H1 (cell line): ENCODE results near the gene ACE. TPM values are rescaled to one million over a fixed set of nuclear protein-coding genes. Genes with fewer than 3 reads are reported as not detected.

ENCODE experiments used
- CTCF ChIA-PET: fragments of 300-600 bp; sonication (Branson Sonifier 250); formaldehyde crosslinking; loops from one replicate; lab custom pipeline; 2021; ENCODE audit not compliant: partially characterized antibody; lab: Charles Lee
- POLR2A ChIA-PET: fragments of 300-600 bp; sonication (Branson Sonifier 250); formaldehyde crosslinking; loops from one replicate; lab custom pipeline; 2021; ENCODE audit warnings: inconsistent platforms; ENCODE audit not compliant: partially characterized antibody; lab: Charles Lee
- DNase-seq, 2 experiments: peaks; one replicate each; pipeline versions ENCODE4 v3.0.0 to v3.0.0-alpha.2; 2010 to 2022; ENCODE audit warnings: low spot score in 2 of 2, low read depth in 1 of 2, mixed read lengths in 1 of 2
- FAIRE-seq: peaks from 2 replicates; lab custom pipeline; 2011; peaks lifted over from hg19 to GRCh38; lab: Jason Lieb, UNC
- H2AFZ ChIP-seq: 2 replicates; pipeline ENCODE4 v1.8.1; 2012; ENCODE audit warnings: low read length, inconsistent platforms
- H2AK5ac ChIP-seq: 2 replicates; pipeline ENCODE4 v1.6.1; 2013; ENCODE audit warnings: low read depth, low read length
- H2BK120ac ChIP-seq: replicated peaks from 2 replicates; pipeline ENCODE3; 2013; ENCODE audit warnings: low read depth, low read length, inconsistent platforms
- H2BK12ac ChIP-seq: 2 replicates; pipeline ENCODE4 v1.6.1; 2013; ENCODE audit warnings: low read depth, low read length
- H2BK15ac ChIP-seq: 2 replicates; pipeline ENCODE4 v1.6.1; 2013; ENCODE audit warnings: low read length
- H2BK20ac ChIP-seq: 2 replicates; pipeline ENCODE4 v1.6.1; 2013; ENCODE audit warnings: low read length
- H2BK5ac ChIP-seq: 2 replicates; pipeline ENCODE4 v1.6.1; 2013; ENCODE audit warnings: low read depth, low read length
- H3K14ac ChIP-seq: 2 replicates; pipeline ENCODE4 v1.6.1; 2013; ENCODE audit warnings: inconsistent platforms; ENCODE audit not compliant: insufficient read length
- H3K18ac ChIP-seq: 2 replicates; pipeline ENCODE4 v1.6.1; 2013; ENCODE audit warnings: low read length; ENCODE audit errors: extremely low read depth
- H3K23ac ChIP-seq: 2 replicates; pipeline ENCODE4 v1.6.1; 2013; ENCODE audit warnings: inconsistent platforms; ENCODE audit not compliant: insufficient read length
- H3K23me2 ChIP-seq: 2 replicates; pipeline ENCODE4 v1.6.1; 2013; ENCODE audit warnings: low read depth, low read length
- H3K27ac ChIP-seq: 2 replicates; pipeline ENCODE4 v1.6.1; 2011; ENCODE audit warnings: low read depth, low read length, inconsistent platforms
- H3K27me3 ChIP-seq, 4 experiments: replicated peaks in 1 of 4; 1 replicate in 1 of 4; 2 replicates in 3 of 4; pipeline versions ENCODE4 v1.6.1 to v1.8.1; 2011 to 2013; ENCODE audit warnings: low read length in 3 of 4, mild to moderate bottlenecking in 3 of 4, inconsistent platforms in 2 of 4, mixed read lengths in 2 of 4, moderate library complexity in 1 of 4; ENCODE audit not compliant: control insufficient read depth in 3 of 4, insufficient read depth in 3 of 4; ENCODE audit errors: extremely low read depth in 1 of 4
- H3K36me3 ChIP-seq, 4 experiments: 2 replicates each; pipeline versions ENCODE4 v1.6.1 to v1.8.1; 2011 to 2013; ENCODE audit warnings: mild to moderate bottlenecking in 4 of 4, low read length in 3 of 4, moderate library complexity in 2 of 4, control low read depth in 1 of 4, inconsistent platforms in 1 of 4; ENCODE audit not compliant: insufficient read depth in 4 of 4, control insufficient read depth in 2 of 4
- H3K4ac ChIP-seq: replicated peaks from 2 replicates; pipeline ENCODE3; 2013; ENCODE audit warnings: low read length, low read depth, mixed read lengths, inconsistent platforms; ENCODE audit not compliant: insufficient read length
- H3K4me1 ChIP-seq, 4 experiments: replicated peaks in 1 of 4; 1 replicate in 1 of 4; 2 replicates in 3 of 4; pipeline versions ENCODE4 v1.6.1 to v1.8.1; 2011 to 2013; ENCODE audit warnings: low read length in 3 of 4, inconsistent platforms in 2 of 4, mixed read lengths in 1 of 4; ENCODE audit not compliant: insufficient read depth in 4 of 4, control insufficient read depth in 3 of 4
- H3K4me2 ChIP-seq, 2 experiments: 2 replicates each; pipeline versions ENCODE4 v1.6.1 to v1.8.1; 2011 to 2013; ENCODE audit warnings: low read depth in 2 of 2, low read length in 2 of 2, control low read depth in 1 of 2, inconsistent platforms in 1 of 2, mild to moderate bottlenecking in 1 of 2; ENCODE audit not compliant: insufficient read depth in 1 of 2
- H3K4me3 ChIP-seq, 4 experiments: fragments of 200-600, 300-600 bp in 1 of 4; sonication (generic), shearing (Covaris generic), sonication (Bioruptor Twin) in 1 of 4; 2 replicates each; pipeline versions ENCODE4 v1.5.1 to v1.8.1; 2011 to 2016; ENCODE audit warnings: low read length in 4 of 4, low read depth in 3 of 4, control low read depth in 2 of 4, inconsistent platforms in 2 of 4, mild to moderate bottlenecking in 2 of 4, mixed read lengths in 1 of 4, moderate library complexity in 1 of 4; ENCODE audit not compliant: insufficient read depth in 2 of 4; ENCODE audit errors: extremely low read depth in 1 of 4
- H3K56ac ChIP-seq: replicated peaks from 2 replicates; pipeline ENCODE3; 2013; ENCODE audit warnings: low read depth, mild to moderate bottlenecking, mixed read lengths, low read length, inconsistent platforms; ENCODE audit not compliant: insufficient read length
- H3K79me1 ChIP-seq: 2 replicates; pipeline ENCODE4 v1.6.1; 2013; ENCODE audit warnings: low read depth, low read length, control low read depth
- H3K79me2 ChIP-seq, 2 experiments: 2 replicates each; pipeline versions ENCODE4 v1.6.1 to v1.8.1; 2012 to 2013; ENCODE audit warnings: low read length in 2 of 2, mild to moderate bottlenecking in 2 of 2, inconsistent platforms in 1 of 2; ENCODE audit not compliant: insufficient read depth in 2 of 2, control insufficient read depth in 1 of 2
- H3K9ac ChIP-seq, 4 experiments: replicated peaks in 1 of 4; 1 replicate in 1 of 4; 2 replicates in 3 of 4; pipeline versions ENCODE4 v1.6.1 to v1.8.1; 2011 to 2013; ENCODE audit warnings: low read depth in 3 of 4, low read length in 3 of 4, control low read depth in 2 of 4, mild to moderate bottlenecking in 2 of 4, moderate library complexity in 2 of 4, inconsistent platforms in 1 of 4; ENCODE audit errors: extremely low read depth in 1 of 4
- H3K9me3 ChIP-seq, 2 experiments: 2 replicates each; pipeline versions ENCODE4 v1.6.1 to v1.8.1; 2012 to 2013; ENCODE audit warnings: mild to moderate bottlenecking in 2 of 2, moderate library complexity in 2 of 2, control low read depth in 1 of 2, inconsistent platforms in 1 of 2, low read depth in 1 of 2, low read length in 1 of 2, mixed read lengths in 1 of 2; ENCODE audit not compliant: insufficient read depth in 2 of 2
- H4K20me1 ChIP-seq, 2 experiments: replicated peaks in 1 of 2; 2 replicates each; pipeline versions ENCODE3 to v1.8.1; 2011 to 2013; ENCODE audit warnings: inconsistent platforms in 2 of 2, low read length in 2 of 2, mild to moderate bottlenecking in 1 of 2; ENCODE audit not compliant: insufficient read depth in 2 of 2, control insufficient read depth in 1 of 2
- H4K5ac ChIP-seq: 2 replicates; pipeline ENCODE4 v1.6.1; 2013; ENCODE audit warnings: low read length, low read depth, mixed read lengths, inconsistent platforms; ENCODE audit not compliant: insufficient read length
- H4K8ac ChIP-seq: 2 replicates; pipeline ENCODE4 v1.8.0; 2013; ENCODE audit warnings: mild to moderate bottlenecking, moderate library complexity, low read length, inconsistent platforms; ENCODE audit not compliant: insufficient read depth; ENCODE audit errors: extremely low read depth
- H4K91ac ChIP-seq: replicated peaks from 2 replicates; pipeline ENCODE3; 2013; ENCODE audit warnings: low read length, mixed read lengths, inconsistent platforms; ENCODE audit not compliant: insufficient read length
- CEBPB ChIP-seq: IDR thresholded peaks from 2 replicates; pipeline ENCODE4 v1.6.1; 2012; ENCODE audit warnings: low read depth, low read length
- CHD1 ChIP-seq: IDR thresholded peaks from 2 replicates; pipeline ENCODE4 v1.6.1; 2012; ENCODE audit warnings: low read depth, low read length, improper control_type of control experiment
- CTCF ChIP-seq, 3 experiments: IDR thresholded peaks; 1 replicate in 2 of 3; 2 replicates in 1 of 3; pipeline versions ENCODE4 v1.5.1 to v1.6.1; 2011; ENCODE audit warnings: low read length in 3 of 3, mild to moderate bottlenecking in 3 of 3, inconsistent platforms in 2 of 3, low read depth in 1 of 3, moderate library complexity in 1 of 3; ENCODE audit not compliant: insufficient read depth in 1 of 3; ENCODE audit errors: control extremely low read depth in 1 of 3
- GTF2F1 ChIP-seq: IDR thresholded peaks from 2 replicates; pipeline ENCODE4 v1.6.1; 2012; ENCODE audit warnings: low read depth, low read length, improper control_type of control experiment, borderline replicate concordance
- KDM1A ChIP-seq: fragments of 200-600, 300-600 bp; sonication (generic); IDR thresholded peaks from 2 replicates; pipeline ENCODE4 v1.7.1; 2016; ENCODE audit warnings: mild to moderate bottlenecking, low read length, borderline replicate concordance
- MAX ChIP-seq: IDR thresholded peaks from 2 replicates; pipeline ENCODE4 v1.6.1; 2012; ENCODE audit warnings: inconsistent platforms
- SIX5 ChIP-seq: IDR thresholded peaks from 2 replicates; pipeline ENCODE4 v1.6.1; 2011; ENCODE audit warnings: mild to moderate bottlenecking, low read depth, low read length
- TBP ChIP-seq: IDR thresholded peaks from 2 replicates; pipeline ENCODE4 v1.6.1; 2011; ENCODE audit warnings: low read depth, low read length, improper control_type of control experiment
- TCF12 ChIP-seq: IDR thresholded peaks from 2 replicates; pipeline ENCODE4 v1.6.1; 2011; ENCODE audit warnings: low read depth, mild to moderate bottlenecking, low read length
- WGBS, 2 experiments: shearing (Covaris generic) in 1 of 2; methylation state at CpG; one replicate each; pipeline versions ENCODE4 v1.1.6 to v1.1.7; 2013 to 2015; ENCODE audit warnings: low lambda C conversion rate in 2 of 2, mixed read lengths in 2 of 2, inconsistent platforms in 1 of 2, low coverage in 1 of 2, missing lambda C conversion rate in 1 of 2; ENCODE audit not compliant: insufficient replicate concordance in 2 of 2, insufficient coverage in 1 of 2, insufficient read length in 1 of 2; ENCODE audit errors: extremely low coverage in 1 of 2, missing lambda C conversion rate in 1 of 2; 5-methylcytosine and 5-hydroxymethylcytosine counted together
- polyA plus RNA-seq, 7 experiments: library from polyadenylated mRNA; depleted of rRNA in 3 of 7; stranded (reverse) in 5 of 7; unstranded in 2 of 7; fragments of >200 nt in 5 of 7; fragments of 200-250 nt in 2 of 7; gene quantifications; 1 replicate in 5 of 7; 2 replicates in 1 of 7; 4 replicates in 1 of 7; pipeline versions ENCODE4 v1.2.1 to v1.2.3, GENCODE V29; 2011 to 2013; ENCODE audit warnings: missing spikeins in 2 of 7, mixed read lengths in 2 of 7
- total RNA-seq: library from RNA; stranded (reverse); fragmentation: NEBNext Ultra II Directional; extraction: Animal tissue kit (Norgen Biotek cat#: 25700); gene quantifications from 2 replicates; pipeline ENCODE4 v1.2.1, GENCODE V29; 2021
- TF ChIP-seq, protein P1 (sequence below): IDR thresholded peaks from 2 replicates; pipeline ENCODE4 v1.6.1; 2012; ENCODE audit warnings: inconsistent platforms

ACE gene
- total and polyA plus RNA-seq, 2 of the 8 experiments (the other 6 are each of a cell fraction or from before 2014, with no cell fraction given): 2.5 to 5.5 TPM

DNA sequence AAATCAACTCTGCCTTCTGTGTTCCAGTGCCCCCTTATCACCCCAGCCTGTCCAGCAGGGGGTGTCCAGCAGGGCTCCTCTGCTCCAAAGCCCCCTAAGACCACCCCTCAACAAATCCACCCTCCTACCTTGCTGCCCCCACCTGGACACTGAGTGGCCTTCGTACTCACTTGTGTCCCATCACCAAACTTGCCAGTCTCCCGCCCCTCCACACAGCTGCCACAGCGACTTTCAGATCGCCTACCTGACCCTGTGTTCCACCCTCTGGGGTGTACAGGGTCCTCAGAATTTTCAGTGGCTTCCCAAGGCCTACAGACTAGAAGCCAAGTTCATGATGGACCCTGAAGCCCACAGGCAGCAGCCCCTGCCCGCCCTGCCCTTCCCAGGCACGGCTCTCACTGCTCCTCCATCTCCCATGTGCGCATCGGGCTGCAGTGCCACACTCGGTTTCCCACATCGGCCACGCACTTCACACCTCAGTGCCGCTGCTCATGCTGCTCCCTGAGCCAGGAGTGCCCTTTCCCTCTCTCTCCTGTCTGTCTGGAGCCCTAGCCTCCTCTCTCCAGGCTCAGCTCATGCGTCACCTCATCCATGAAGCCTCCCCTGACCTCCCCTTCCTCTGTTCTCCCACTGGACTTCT, 58.1 kb downstream of the ACE start:
- Histone ChIP-seq H4K20me1 (no peaks in the 10 kb centered on the region), H3K79me2 (no peaks in the 10 kb centered on the region), H3K9me3 (no peaks in the 10 kb centered on the region), H3K23ac (no peak overlapping the region), H2BK12ac (no peak overlapping the region), H3K27me3 (peaks cover 0 to 23% (median 14%) of the 10 kb centered on the region in 4 experiments; a peak in 5 of 7 replicates), H4K5ac (no peak overlapping the region), H3K9ac (no peak overlapping the region), H4K8ac (no peak overlapping the region), H3K79me1 (no peaks in the 10 kb centered on the region), H3K18ac (no peak overlapping the region), H2BK20ac (no peak overlapping the region), H3K23me2 (peaks cover 7% of the 10 kb centered on the region; the same call in 1 of the 2 replicates), H3K14ac (no peak overlapping the region), H2AK5ac (no peak overlapping the region), H3K56ac (no peak overlapping the region), H3K4me1 (peaks cover 0 to 12% (median 3%) of the 10 kb centered on the region in 4 experiments; a peak in 5 of 7 replicates), H4K91ac (no peak overlapping the region), H3K4me3 (no peak overlapping the region), H3K36me3 (no peaks in the 10 kb centered on the region), H2BK5ac (no peak overlapping the region), H3K4ac (no peak overlapping the region), H2BK120ac (no peak overlapping the region), H3K4me2 (no peak overlapping the region), H2AFZ (no peak overlapping the region), H2BK15ac (no peak overlapping the region), H3K27ac (no peak overlapping the region)
- ChIA-PET POLR2A (no interaction called here), CTCF (interaction anchor here (1.0 to 1.3 kb wide), 3 partner anchors 9 to 14 kb away, joined by 3 to 4 read pairs (median 4); no protein-coding TSS in a partner anchor)
- WGBS, 2 experiments: 90% methylated on average over 12 of the region's 13 CpGs; no CpG with 5 or more reads in 1 of the 2 experiments
- DNase-seq: no peak
- no peak for FAIRE-seq
- TF ChIP-seq CEBPB (no peak), GTF2F1 (no peak), TBP (no peak), TCF12 (no peak), CTCF (IDR thresholded peaks at IDR 0.05; ENCODE audit: control extremely low read depth in 1 of 3, insufficient read depth in 1 of 3, low read depth in 1 of 3, low read length in 3 of 3) (no peak), MAX (no peak), CHD1 (no peak), SIX5 (no peak), KDM1A (no peak)
- TF ChIP-seq, protein P1, sequence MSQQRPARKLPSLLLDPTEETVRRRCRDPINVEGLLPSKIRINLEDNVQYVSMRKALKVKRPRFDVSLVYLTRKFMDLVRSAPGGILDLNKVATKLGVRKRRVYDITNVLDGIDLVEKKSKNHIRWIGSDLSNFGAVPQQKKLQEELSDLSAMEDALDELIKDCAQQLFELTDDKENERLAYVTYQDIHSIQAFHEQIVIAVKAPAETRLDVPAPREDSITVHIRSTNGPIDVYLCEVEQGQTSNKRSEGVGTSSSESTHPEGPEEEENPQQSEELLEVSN: no peak
